ENCODE data around the gene ADAM30. TPM values are rescaled to one million over a fixed set of nuclear protein-coding genes. Genes with fewer than 3 reads are reported as not detected.
A peak's percentile ranks its signal among the peaks of the same experiment; 100 is the strongest.

Gene ADAM30
- polyA plus RNA-seq, 1 experiment: not detected

GRCh38 chr1:119885903-119886783 lies 10.2 kb downstream of the ADAM30 start:
- peak; percentile 72 for TF ChIP-seq CTCF (IDR thresholded peaks at IDR 0.05; ENCODE audit: low read depth, low read length)
- Histone ChIP-seq H3K27ac (ENCODE audit: low read depth, low read length) (no peak overlapping the region), H3K27me3 (ENCODE audit: control insufficient read depth, insufficient read depth, low read length) (no peaks in the 10 kb centered on the region), H3K4me3 (ENCODE audit: low read depth, low read length) (no peak overlapping the region), H3K9me3 (ENCODE audit: control insufficient read depth, insufficient read depth, low read length) (peaks cover 5% of the 10 kb centered on the region; the same call in 1 of the 2 replicates)
- no peak for DNase-seq (ENCODE audit: low read depth, low spot score)
- CTCF ChIA-PET: interaction anchor here (0.6 to 3.2 kb wide), 11 partner anchors 11 to 1990 kb away, joined by 3 to 23 read pairs (median 4); partner anchors contain the start of gene ADAM30
- POLR2A ChIA-PET: no interaction called here

GRCh38 chr1:119884711-119885110 lies 11.6 kb downstream of the ADAM30 start:
- Histone ChIP-seq H3K27ac (ENCODE audit: low read depth, low read length) (no peak overlapping the region), H3K9me3 (ENCODE audit: control insufficient read depth, insufficient read depth, low read length) (peaks cover 5% of the 10 kb centered on the region; the same call in 1 of the 2 replicates), H3K27me3 (ENCODE audit: control insufficient read depth, insufficient read depth, low read length) (no peaks in the 10 kb centered on the region), H3K4me3 (ENCODE audit: low read depth, low read length) (no peak overlapping the region)
- CTCF ChIA-PET: interaction anchor here (3.2 kb wide), 1 partner anchor 14 kb away, joined by 23 read pairs; no protein-coding TSS in a partner anchor
- TF ChIP-seq CTCF (IDR thresholded peaks at IDR 0.05; ENCODE audit: low read depth, low read length): no peak
- POLR2A ChIA-PET: no interaction called here
- DNase-seq (ENCODE audit: low read depth, low spot score): no peak

GRCh38 chr1:119883826-119884225 lies 12.5 kb downstream of the ADAM30 start:
- POLR2A ChIA-PET: no interaction called here

GRCh38 chr1:119882132-119883049 lies 13.9 kb downstream of the ADAM30 start:
- no peak for TF ChIP-seq CTCF (IDR thresholded peaks at IDR 0.05; ENCODE audit: low read depth, low read length)
- H3K9me3 ChIP-seq (ENCODE audit: control insufficient read depth, insufficient read depth, low read length): no peaks in the 10 kb centered on the region
- ChIA-PET POLR2A (no interaction called here), CTCF (interaction anchor here (1.7 kb wide), 2 partner anchors 9 to 12 kb away, joined by 4 to 7 read pairs; no protein-coding TSS in a partner anchor)
- H3K4me3 ChIP-seq (ENCODE audit: low read depth, low read length): no peak overlapping the region
- DNase-seq (ENCODE audit: low read depth, low spot score): no peak
- H3K27ac ChIP-seq (ENCODE audit: low read depth, low read length): no peak overlapping the region
- no peaks in the 10 kb centered on the region for H3K27me3 ChIP-seq (ENCODE audit: control insufficient read depth, insufficient read depth, low read length)

More at GRCh38 chr1:119883826-119884225, 12.5 kb downstream of the ADAM30 start:
- H3K27ac ChIP-seq (ENCODE audit: low read depth, low read length): no peak overlapping the region
- no peaks in the 10 kb centered on the region for H3K27me3 ChIP-seq (ENCODE audit: control insufficient read depth, insufficient read depth, low read length)
- CTCF ChIA-PET: interaction anchor here (1.7 kb wide), 2 partner anchors 10 to 14 kb away, joined by 4 to 7 read pairs; no protein-coding TSS in a partner anchor
- TF ChIP-seq CTCF (IDR thresholded peaks at IDR 0.05; ENCODE audit: low read depth, low read length): no peak
- no peak overlapping the region for H3K4me3 ChIP-seq (ENCODE audit: low read depth, low read length)
- no peak for DNase-seq (ENCODE audit: low read depth, low spot score)
- peaks cover 5% of the 10 kb centered on the region; the same call in 1 of the 2 replicates for H3K9me3 ChIP-seq (ENCODE audit: control insufficient read depth, insufficient read depth, low read length)

Measured in AG04450 (cell line).